SK-N-SH (cell line): ENCODE data around the gene COX18.

Experiments used
- CHD2 ChIP-seq: fragments of 150-350 bp; IDR thresholded peaks from 2 replicates; pipeline ENCODE4 v1.6.1; 2018; ENCODE audit warnings: low read length; ENCODE audit not compliant: partially characterized antibody
- ELF1 ChIP-seq: IDR thresholded peaks from 2 replicates; pipeline ENCODE4 v1.4.0; 2012
- EP300 ChIP-seq, 2 experiments: IDR thresholded peaks; 2 replicates each; pipeline versions ENCODE4 v1.4.0 to v1.6.1; 2012; ENCODE audit warnings: borderline replicate concordance in 1 of 2, low read depth in 1 of 2, low read length in 1 of 2
- MEF2A ChIP-seq: IDR thresholded peaks from 2 replicates; pipeline ENCODE4 v1.4.0; 2012; ENCODE audit warnings: low read depth, borderline replicate concordance
- RFX5 ChIP-seq: IDR thresholded peaks from 2 replicates; pipeline ENCODE4 v1.6.1; 2012; ENCODE audit warnings: mild to moderate bottlenecking, improper control_type of control experiment, low read length
- TF ChIP-seq, protein P1 (sequence below): fragments of 200-600 bp; sonication (generic); IDR thresholded peaks from 2 replicates; pipeline ENCODE4 v1.6.1; 2017; ENCODE audit warnings: antibody characterized with exemption, mild to moderate bottlenecking, moderate library complexity
- TF ChIP-seq, protein P2 (sequence below): IDR thresholded peaks from 2 replicates; pipeline ENCODE4; 2012

DNA sequence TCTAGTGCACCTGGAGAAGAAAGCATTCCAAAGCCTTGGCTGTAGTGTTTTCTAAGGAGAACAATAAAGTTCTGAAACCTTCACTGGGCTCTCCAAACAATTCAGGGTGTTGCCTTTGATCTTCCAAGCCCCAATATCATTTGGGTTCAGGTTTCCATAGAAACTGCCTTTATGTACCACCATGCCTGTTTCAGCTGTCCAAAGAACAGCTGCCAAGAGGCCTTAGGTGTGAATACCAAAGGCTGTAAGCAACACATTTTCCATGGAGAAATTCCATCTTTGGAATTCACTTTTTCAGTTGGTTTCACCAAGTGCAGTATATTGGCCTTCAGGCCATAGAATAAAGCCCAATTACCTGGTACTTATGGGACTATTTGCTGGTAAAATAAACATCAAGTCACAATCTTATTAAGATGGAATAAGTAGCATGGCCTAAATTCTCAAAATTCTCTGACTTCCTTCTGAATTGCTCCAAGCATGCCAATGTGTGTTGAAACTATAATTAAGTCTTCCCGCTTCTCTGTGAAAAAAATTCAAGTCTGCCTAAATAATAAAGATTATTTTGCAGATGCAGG lies 61.9 kb downstream of the COX18 start:
- TF ChIP-seq CHD2 (no peak), EP300 (IDR thresholded peaks at IDR 0.05; ENCODE audit: borderline replicate concordance in 1 of 2, low read depth in 1 of 2, low read length in 1 of 2) (no peak), ELF1 (no peak), MEF2A (no peak), RFX5 (no peak)
- TF ChIP-seq, protein P1, sequence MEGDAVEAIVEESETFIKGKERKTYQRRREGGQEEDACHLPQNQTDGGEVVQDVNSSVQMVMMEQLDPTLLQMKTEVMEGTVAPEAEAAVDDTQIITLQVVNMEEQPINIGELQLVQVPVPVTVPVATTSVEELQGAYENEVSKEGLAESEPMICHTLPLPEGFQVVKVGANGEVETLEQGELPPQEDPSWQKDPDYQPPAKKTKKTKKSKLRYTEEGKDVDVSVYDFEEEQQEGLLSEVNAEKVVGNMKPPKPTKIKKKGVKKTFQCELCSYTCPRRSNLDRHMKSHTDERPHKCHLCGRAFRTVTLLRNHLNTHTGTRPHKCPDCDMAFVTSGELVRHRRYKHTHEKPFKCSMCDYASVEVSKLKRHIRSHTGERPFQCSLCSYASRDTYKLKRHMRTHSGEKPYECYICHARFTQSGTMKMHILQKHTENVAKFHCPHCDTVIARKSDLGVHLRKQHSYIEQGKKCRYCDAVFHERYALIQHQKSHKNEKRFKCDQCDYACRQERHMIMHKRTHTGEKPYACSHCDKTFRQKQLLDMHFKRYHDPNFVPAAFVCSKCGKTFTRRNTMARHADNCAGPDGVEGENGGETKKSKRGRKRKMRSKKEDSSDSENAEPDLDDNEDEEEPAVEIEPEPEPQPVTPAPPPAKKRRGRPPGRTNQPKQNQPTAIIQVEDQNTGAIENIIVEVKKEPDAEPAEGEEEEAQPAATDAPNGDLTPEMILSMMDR, result no peak
- TF ChIP-seq, protein P2, sequence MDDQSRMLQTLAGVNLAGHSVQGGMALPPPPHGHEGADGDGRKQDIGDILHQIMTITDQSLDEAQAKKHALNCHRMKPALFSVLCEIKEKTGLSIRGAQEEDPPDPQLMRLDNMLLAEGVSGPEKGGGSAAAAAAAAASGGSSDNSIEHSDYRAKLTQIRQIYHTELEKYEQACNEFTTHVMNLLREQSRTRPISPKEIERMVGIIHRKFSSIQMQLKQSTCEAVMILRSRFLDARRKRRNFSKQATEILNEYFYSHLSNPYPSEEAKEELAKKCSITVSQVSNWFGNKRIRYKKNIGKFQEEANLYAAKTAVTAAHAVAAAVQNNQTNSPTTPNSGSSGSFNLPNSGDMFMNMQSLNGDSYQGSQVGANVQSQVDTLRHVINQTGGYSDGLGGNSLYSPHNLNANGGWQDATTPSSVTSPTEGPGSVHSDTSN, result no peak
